Gastroesophageal sphincter (tissue), 4 donors: ENCODE data around the gene NISCH. TPM values are rescaled to one million over a fixed set of nuclear protein-coding genes. Genes with fewer than 3 reads are reported as not detected.

Experiments used
- ATAC-seq: fragments of 150-250 bp; one replicate; pipeline ENCODE4 v1.9.1; 2016; ENCODE audit warnings: mild to moderate bottlenecking, moderate library complexity
- H3K27ac ChIP-seq, 4 donors: fragments of 200-600 bp; sonication (generic) in 3 of 4; 1 replicate in 3 of 4; 2 replicates in 1 of 4; pipeline ENCODE4 v1.5.1; 2016 to 2019
- H3K27me3 ChIP-seq: fragments of 200-600 bp; sonication (generic); one replicate; pipeline ENCODE4 v1.5.1; 2019
- H3K36me3 ChIP-seq, 2 donors: fragments of 200-600 bp; sonication (generic); one replicate each; pipeline ENCODE4 v1.5.1; 2019; ENCODE audit warnings: control low read depth in 1 of 2
- H3K4me1 ChIP-seq, 3 donors: fragments of 200-600 bp; sonication (generic); 1 replicate in 2 of 3; 2 replicates in 1 of 3; pipeline ENCODE4 v1.5.1; 2016 to 2019; ENCODE audit warnings: control low read depth in 2 of 3
- H3K4me3 ChIP-seq, 2 donors: fragments of 200-600 bp; sonication (generic); one replicate each; pipeline ENCODE4 v1.5.1; 2019; ENCODE audit warnings: mild to moderate bottlenecking in 1 of 2, moderate library complexity in 1 of 2
- H3K9me3 ChIP-seq, 3 donors: fragments of 200-600 bp; sonication (generic); one replicate each; pipeline ENCODE4 v1.5.1; 2017 to 2019; ENCODE audit warnings: control low read depth in 2 of 3
- CTCF ChIP-seq, 4 experiments: fragments of 200-600 bp in 2 of 4; fragments of 450-650 bp in 2 of 4; sonication (generic) in 1 of 4; IDR thresholded peaks; one replicate each; pipeline ENCODE4 v1.5.1; 2017 to 2019; ENCODE audit warnings: antibody characterized with exemption in 4 of 4, mild to moderate bottlenecking in 2 of 4, moderate library complexity in 2 of 4
- EP300 ChIP-seq: sonication (generic); formaldehyde crosslinking; IDR thresholded peaks from one replicate; pipeline ENCODE4 v1.6.1; 2017; ENCODE audit warnings: antibody characterized with exemption, mild to moderate bottlenecking
- POLR2A ChIP-seq, 2 donors: fragments of 450-650 bp; IDR thresholded peaks; one replicate each; pipeline ENCODE4 v1.6.1; 2017; ENCODE audit warnings: antibody characterized with exemption in 2 of 2, mild to moderate bottlenecking in 2 of 2, moderate library complexity in 1 of 2
- POLR2AphosphoS5 ChIP-seq: sonication (generic); formaldehyde crosslinking; IDR thresholded peaks from one replicate; pipeline ENCODE4 v1.6.1; 2017; ENCODE audit warnings: antibody characterized with exemption
- WGBS, 2 donors: methylation state at CpG; one replicate each; pipeline ENCODE4 v1.1.5; 2018; ENCODE audit warnings: low coverage in 1 of 2; 5-methylcytosine and 5-hydroxymethylcytosine counted together
- total RNA-seq, 4 donors: library from RNA; depleted of rRNA; stranded (reverse); fragments of >200 nt; gene quantifications; one replicate each; pipeline ENCODE4 v1.1.0, GENCODE V29; 2016

NISCH gene
- total RNA-seq, 4 donors from 2014 or later, result 56.7 to 95.9 (median 78.9) TPM

GRCh38 chr3:52477796-52478095 lies 22.3 kb downstream of the NISCH start:
- Histone ChIP-seq H3K4me3 (no peak overlapping the region), H3K27ac (no peak overlapping the region), H3K27me3 (no peaks in the 10 kb centered on the region), H3K4me1 (peaks cover 0 to 4% (median 0%) of the 10 kb centered on the region in 3 donors), H3K36me3 (peaks cover 0 to 100% of the 10 kb centered on the region in 2 donors), H3K9me3 (no peaks in the 10 kb centered on the region)
- no peak for ATAC-seq
- TF ChIP-seq CTCF (IDR thresholded peaks at IDR 0.05) (no peak), EP300 (no peak)
- 88% methylated on average over 3 of the region's 6 CpGs; no CpG with 5 or more reads in 1 of the 2 donors for WGBS, 2 donors

GRCh38 chr3:52479037-52479876 lies 23.9 kb downstream of the NISCH start:
- TF ChIP-seq EP300 (no peak), CTCF (IDR thresholded peaks at IDR 0.05) (no peak), POLR2AphosphoS5 (no peak), POLR2A (IDR thresholded peaks at IDR 0.05) (no peak)
- no peak overlapping the region for H3K4me3 ChIP-seq
- no peaks in the 10 kb centered on the region for H3K27me3 ChIP-seq
- no peaks in the 10 kb centered on the region for H3K9me3 ChIP-seq
- H3K4me1 ChIP-seq, result peaks cover 0 to 19% (median 12%) of the 10 kb centered on the region in 3 donors
- ATAC-seq, result no peak
- H3K27ac ChIP-seq, result peak overlapping the region in 3 of 4 donors; percentile 0 to 83 (median 21)
- 83% methylated on average over 1 of the region's 7 CpGs; no CpG with 5 or more reads in 1 of the 2 donors for WGBS, 2 donors
- H3K36me3 ChIP-seq, result peaks cover 0 to 94% of the 10 kb centered on the region in 2 donors

DNA sequence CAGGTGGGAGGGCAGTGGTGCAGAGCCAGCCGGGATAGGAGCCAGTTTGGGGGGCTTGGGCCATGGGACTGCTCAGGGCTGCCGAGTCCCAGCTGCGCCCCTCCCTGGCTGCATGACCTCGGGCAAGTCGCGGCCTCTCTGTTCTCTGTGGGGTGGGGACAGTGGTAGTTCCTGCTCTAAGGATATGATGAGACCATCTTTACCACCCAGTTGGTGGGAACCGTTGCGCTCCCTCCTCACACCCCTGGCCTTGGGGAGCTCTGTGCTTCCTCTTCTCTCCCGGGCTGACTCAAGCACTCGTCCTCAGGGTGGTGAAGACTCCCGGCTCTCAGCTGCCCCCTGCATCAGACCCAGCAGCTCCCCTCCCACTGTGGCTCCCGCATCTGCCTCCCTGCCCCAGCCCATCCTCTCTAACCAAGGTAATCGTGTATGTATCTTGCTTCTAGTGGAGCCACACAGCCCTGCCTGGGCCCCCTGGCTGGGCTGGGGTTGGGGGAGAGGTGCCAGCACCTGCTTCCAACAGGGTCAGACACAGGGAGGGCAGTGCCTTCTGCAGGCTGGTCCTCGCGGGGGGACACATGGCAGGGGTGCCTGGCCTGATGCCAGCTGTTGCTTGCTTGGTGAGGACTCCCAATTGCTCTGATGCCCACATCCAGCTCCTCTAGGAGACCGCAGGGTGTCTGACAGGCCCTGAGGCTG lies 24.6 kb downstream of the NISCH start:
- Histone ChIP-seq H3K27ac (peak overlapping the region in 3 of 4 donors; percentile 5 to 83 (median 21)), H3K4me3 (peak overlapping the region in 1 of 2 donors; percentile 4)

GRCh38 chr3:52480768-52481715 lies 25.6 kb downstream of the NISCH start:
- no peak for TF ChIP-seq EP300
- TF ChIP-seq POLR2AphosphoS5, result no peak
- no peak for TF ChIP-seq CTCF (IDR thresholded peaks at IDR 0.05)
- TF ChIP-seq POLR2A (IDR thresholded peaks at IDR 0.05), result no peak
- no peak for ATAC-seq
- peaks cover 5 to 33% (median 19%) of the 10 kb centered on the region in 3 donors for H3K4me1 ChIP-seq
- H3K27me3 ChIP-seq, result no peaks in the 10 kb centered on the region
- peaks cover 0 to 87% of the 10 kb centered on the region in 2 donors for H3K36me3 ChIP-seq
- WGBS, 2 donors, result 66 to 78% methylated on average over 6 of the region's 27 CpGs
- no peak overlapping the region for H3K4me3 ChIP-seq
- peak overlapping the region in 2 of 4 donors; percentile 21 to 83 for H3K27ac ChIP-seq
- no peaks in the 10 kb centered on the region for H3K9me3 ChIP-seq

More for the DNA sequence above, 24.6 kb downstream of the NISCH start:
- Histone ChIP-seq H3K9me3 (no peaks in the 10 kb centered on the region), H3K36me3 (peaks cover 0 to 87% of the 10 kb centered on the region in 2 donors), H3K4me1 (peaks cover 5 to 27% (median 19%) of the 10 kb centered on the region in 3 donors), H3K27me3 (no peaks in the 10 kb centered on the region)
- 81 to 82% methylated on average over 5 to 6 of the region's 16 CpGs for WGBS, 2 donors
- TF ChIP-seq POLR2AphosphoS5 (no peak), CTCF (IDR thresholded peaks at IDR 0.05) (no peak)
- no peak for ATAC-seq
